Right kidney (tissue), 9 donors: ENCODE results near the gene FAM131A.

Experiments used
- DNase-seq: peaks from one replicate; pipeline ENCODE4 v3.0.0-alpha.2; 2016
- long read RNA-seq, 8 donors: transcript quantifications; one replicate each; lab custom pipeline, GENCODE V29; 2026

FAM131A gene, protein sequence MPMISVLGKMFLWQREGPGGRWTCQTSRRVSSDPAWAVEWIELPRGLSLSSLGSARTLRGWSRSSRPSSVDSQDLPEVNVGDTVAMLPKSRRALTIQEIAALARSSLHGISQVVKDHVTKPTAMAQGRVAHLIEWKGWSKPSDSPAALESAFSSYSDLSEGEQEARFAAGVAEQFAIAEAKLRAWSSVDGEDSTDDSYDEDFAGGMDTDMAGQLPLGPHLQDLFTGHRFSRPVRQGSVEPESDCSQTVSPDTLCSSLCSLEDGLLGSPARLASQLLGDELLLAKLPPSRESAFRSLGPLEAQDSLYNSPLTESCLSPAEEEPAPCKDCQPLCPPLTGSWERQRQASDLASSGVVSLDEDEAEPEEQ
- long read RNA-seq, donor 1, transcript FAM131A-202 (6 exons, 2,421 nt) = major isoform, 7 of 10 reads
- long read RNA-seq, donor 1, partial matches to known transcripts = 0 of 10 reads
- long read RNA-seq, donor 1, other reads (novel, unspliced or antisense) = 0 of 10 reads
- long read RNA-seq, donor 2, partial matches to known transcripts = 0 of 4 reads
- long read RNA-seq, donor 2, other reads (novel, unspliced or antisense) = 0 of 4 reads
- long read RNA-seq, donor 3, partial matches to known transcripts = 0 of 1 reads
- long read RNA-seq, donor 3, other reads (novel, unspliced or antisense) = 0 of 1 reads
- long read RNA-seq, donor 4, partial matches to known transcripts = 0 of 3 reads
- long read RNA-seq, donor 4, other reads (novel, unspliced or antisense) = 0 of 3 reads
- long read RNA-seq, donor 5, partial matches to known transcripts = 22 of 23 reads
- long read RNA-seq, donor 5, other reads (novel, unspliced or antisense) = 0 of 23 reads
- long read RNA-seq, donor 6, partial matches to known transcripts = 0 of 5 reads
- long read RNA-seq, donor 6, other reads (novel, unspliced or antisense) = 0 of 5 reads
- long read RNA-seq, donor 7, partial matches to known transcripts = 28 of 30 reads
- long read RNA-seq, donor 7, other reads (novel, unspliced or antisense) = 0 of 30 reads
- long read RNA-seq, donor 8, partial matches to known transcripts = 0 of 3 reads
- long read RNA-seq, donor 8, other reads (novel, unspliced or antisense) = 0 of 3 reads

DNA sequence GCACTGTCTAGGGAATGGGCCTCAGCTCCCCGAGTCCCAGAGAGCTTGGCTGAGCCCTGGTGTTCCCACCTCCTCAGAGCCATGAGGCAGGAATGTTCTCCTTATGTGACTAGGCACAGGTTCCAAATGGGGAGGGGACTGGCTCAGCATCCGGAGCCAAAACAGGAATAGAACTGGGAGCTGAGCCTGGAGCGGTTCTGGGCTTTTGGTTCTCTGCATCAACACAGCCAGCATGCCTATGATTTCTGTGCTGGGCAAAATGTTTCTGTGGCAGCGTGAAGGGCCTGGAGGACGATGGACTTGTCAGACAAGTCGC is at the start of gene FAM131A:
TSS of gene FAM131A (plus strand) at position 202 of the 316 bp plus-strand sequence. CDS start at position 233, 31 bp downstream.
- DNase-seq = no peak

DNA sequence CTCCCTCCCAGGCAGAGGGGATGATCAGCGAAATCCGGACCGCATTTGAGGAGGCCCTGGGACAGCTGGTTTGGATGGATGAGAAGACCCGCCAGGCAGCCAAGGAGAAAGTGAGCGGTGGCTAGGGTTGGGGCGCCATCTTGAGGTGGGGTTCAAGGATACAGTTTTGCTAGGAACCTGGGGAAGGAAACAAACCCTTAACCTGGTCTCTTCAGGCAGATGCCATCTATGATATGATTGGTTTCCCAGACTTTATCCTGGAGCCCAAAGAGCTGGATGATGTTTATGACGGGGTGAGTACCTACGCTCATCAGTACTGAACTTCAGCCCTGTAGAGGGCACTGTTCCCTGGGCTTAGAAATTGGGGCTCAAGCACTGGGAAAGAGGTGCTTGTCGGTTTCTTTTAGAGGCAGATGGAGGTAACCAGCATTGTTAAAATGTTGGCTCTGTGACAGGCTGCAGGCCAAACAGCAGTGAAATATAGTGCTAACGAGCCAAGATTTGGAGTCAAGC is 47.9 kb upstream of the FAM131A start:
- no peak for DNase-seq

DNA sequence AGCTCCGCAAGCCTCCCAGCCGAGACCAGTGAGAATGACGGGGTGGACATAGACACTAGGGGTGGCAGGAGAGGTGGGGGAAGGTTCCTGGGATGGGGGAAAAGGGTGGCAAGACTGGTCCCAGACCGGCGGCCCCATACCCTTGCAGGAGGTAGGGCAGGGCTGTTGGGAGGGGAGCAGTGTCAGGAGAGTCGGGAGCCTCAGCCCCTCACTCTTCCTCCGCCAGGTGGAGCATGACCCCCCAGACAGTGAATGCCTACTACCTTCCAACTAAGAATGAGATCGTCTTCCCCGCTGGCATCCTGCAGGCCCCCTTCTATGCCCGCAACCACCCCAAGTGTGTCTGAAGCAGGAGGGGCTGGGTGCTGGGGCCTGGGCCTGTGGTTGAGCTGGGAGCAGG is 47.1 kb upstream of the FAM131A start:
- no peak for DNase-seq

DNA sequence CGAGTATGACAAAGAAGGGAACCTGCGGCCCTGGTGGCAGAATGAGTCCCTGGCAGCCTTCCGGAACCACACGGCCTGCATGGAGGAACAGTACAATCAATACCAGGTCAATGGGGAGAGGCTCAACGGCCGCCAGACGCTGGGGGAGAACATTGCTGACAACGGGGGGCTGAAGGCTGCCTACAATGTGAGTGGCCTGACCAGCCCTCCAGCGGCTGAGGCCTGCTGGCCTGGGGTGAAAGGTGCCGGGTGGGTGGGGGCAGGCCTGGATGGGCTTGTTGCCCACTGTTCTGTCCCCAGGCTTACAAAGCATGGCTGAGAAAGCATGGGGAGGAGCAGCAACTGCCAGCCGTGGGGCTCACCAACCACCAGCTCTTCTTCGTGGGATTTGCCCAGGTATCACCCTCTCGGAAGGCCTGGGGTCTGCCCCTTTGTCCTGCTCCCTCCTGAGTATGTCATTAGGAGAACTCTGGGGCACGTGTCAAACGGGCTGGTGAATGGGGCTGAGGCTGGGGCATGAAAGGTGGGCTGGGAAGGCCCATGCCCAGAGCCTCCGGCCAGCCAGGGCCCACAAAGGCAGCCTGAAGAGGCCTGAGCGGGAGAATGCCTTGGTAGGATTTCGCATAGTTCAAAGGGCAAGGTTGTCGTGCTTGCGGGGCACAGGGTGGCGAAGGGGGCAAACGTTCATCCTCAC is 46.2 kb upstream of the FAM131A start:
- DNase-seq = no peak

DNA sequence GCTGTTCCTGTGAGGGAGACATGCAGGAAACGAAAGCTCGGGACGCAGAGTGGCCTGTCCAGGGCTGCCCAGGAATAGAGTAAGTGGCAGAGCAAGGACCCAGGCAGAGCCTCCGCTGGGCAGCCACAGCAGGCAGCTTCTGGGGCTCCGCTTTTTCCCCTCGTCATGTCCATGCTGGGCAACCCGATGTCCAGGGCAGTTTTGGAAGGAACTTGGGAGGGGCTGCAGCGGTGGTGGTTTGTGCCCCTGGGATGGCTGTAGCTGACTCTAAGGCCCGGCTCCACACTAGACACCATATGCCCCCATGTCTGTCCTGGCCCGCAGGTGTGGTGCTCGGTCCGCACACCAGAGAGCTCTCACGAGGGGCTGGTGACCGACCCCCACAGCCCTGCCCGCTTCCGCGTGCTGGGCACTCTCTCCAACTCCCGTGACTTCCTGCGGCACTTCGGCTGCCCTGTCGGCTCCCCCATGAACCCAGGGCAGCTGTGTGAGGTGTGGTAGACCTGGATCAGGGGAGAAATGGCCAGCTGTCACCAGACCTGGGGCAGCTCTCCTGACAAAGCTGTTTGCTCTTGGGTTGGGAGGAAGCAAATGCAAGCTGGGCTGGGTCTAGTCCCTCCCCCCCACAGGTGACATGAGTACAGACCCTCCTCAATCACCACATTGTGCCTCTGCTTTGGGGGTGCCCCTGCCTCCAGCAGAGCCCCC is 45.5 kb upstream of the FAM131A start:
- DNase-seq = no peak

DNA sequence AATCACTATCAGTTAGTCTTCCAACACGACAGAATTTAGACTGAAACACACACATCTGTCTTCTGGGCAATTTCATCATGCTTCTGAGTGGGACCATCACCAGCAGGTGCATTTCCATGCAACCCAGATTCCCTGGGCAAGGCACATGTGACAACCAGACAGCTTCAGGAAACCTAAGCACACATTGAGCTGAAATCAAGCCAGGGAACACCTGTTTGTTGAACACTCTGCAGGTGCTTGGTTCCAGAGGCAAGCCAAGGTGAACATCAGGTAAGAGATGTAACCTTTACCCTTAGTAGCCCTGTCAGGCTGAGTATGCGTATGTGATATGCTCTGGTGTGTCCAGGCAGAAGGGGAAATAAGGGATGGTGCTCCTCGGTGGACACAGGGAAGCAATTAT is 41.6 kb upstream of the FAM131A start:
- DNase-seq = no peak

DNA sequence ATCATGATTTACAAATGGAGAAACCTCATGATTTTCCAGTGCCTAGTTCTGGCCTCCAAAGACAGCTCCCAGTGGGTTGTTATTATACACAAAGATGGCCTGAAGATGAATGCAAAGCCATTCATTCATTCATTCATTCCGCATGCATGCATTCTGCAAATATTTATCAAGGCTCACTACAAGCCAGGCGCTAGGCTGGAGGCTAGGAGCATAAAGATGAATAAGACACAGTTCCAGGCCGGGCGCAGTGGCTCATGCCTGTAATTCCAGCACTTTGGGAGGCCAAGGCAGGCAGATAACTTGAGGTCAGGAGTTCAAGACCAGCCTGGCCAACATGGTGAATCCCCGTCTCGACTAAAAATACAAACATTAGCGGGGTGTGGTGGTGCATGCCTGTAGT is 40.8 kb upstream of the FAM131A start:
- no peak for DNase-seq

DNA sequence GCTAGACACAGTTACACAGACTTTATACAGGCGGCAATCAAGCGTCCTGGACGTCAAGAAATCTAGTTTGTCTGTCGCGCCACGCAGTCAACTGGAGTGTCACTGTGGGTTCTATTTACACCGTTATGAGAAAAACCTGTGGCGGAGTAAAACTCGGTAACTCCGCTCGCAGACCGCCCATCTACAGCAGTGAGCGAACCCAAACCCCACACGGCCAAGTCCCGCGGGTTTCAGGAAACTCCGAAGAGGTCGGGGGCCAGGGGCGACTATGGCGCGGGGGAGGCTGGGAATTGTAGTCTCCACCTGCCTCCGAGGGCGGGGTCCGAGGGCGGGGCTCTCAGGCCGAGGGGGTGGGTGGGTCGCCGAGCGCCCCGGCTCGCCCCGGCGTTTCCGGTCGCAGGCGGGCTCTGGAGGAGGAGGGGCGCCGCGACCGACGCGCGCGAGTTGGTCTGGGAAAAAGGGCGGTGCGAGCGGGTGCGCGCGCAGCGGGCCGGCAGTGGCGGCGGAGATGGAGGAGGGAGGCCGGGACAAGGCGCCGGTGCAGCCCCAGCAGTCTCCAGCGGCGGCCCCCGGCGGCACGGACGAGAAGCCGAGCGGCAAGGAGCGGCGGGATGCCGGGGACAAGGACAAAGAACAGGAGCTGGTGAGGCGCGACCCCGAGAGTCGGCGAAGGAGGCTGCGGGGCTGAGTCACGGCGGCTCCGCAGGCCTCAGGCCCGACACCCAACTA is 38.5 kb upstream of the FAM131A start, which contains the start of gene PSMD2:
TSS of gene PSMD2 (plus strand) at position 483 of the 729 bp plus-strand sequence. CDS start at position 509, 26 bp downstream.
- DNase-seq = peak; percentile 91

DNA sequence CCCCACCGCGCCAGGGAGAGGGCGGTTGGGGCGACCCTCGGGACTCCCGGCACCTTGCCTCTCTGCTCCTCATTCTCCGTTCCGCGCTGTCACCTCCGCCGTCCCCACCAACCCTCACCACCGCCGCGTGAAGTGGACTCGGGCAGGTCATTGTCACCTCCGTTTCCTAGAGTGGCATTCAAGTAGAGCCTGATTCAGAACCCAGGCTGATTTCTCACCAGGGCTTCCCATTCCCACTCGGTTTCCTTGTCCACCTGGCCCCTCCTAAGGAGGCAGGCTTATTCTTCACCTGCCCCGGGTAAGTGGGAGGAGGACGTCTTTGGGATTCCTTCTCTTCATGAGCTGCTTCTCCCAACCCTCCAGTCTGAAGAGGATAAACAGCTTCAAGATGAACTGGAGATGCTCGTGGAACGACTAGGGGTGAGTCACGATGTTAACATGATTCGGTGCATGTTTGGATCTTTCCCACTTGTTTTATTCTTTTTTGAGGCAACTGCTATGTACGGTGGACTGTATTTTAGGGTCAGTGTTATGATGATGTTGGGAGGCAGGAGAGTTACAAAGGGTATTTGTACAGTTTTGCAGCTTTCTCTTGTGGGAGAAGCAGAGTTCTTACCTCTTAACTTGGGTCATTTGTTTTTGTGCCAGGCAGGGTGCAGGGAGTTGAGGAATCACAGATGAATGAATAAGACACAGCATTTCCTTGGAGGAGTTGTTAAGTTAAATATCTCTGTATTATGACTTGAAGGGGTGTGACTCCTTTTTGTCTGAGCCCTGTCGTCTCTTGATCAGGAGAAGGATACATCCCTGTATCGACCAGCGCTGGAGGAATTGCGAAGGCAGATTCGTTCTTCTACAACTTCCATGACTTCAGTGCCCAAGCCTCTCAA is 37.7 kb upstream of the FAM131A start:
- DNase-seq = no peak

DNA sequence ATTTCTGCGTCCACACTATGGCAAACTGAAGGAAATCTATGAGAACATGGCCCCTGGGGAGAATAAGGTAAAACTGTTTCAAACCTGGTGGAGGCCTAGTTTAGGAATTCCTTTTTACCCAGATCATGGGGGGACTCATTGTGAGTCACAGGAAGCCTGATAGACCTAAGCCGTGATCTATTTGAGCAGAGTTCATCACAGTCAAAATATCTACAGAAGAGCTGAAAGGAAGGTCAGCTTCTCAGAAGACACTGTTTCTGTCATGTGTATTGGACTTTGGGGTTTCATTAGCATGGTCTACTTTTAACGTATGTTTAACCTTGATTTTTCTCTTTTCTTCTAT is 37.1 kb upstream of the FAM131A start:
- DNase-seq = no peak

DNA sequence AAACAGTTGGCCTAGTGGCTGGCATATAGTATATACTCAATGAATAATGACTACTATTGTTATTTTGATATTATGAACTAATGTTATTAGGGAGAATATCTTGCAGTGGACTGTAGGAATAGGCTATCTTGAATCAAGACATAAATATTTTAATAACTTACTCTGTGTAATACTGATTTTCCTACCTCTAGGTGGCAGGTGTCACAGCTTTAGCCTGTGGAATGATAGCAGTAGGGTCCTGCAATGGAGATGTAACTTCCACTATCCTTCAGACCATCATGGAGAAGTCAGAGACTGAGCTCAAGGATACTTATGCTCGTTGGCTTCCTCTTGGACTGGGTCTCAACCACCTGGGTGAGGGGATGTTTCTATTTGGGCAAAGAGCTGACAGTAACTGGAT is 31.8 kb upstream of the FAM131A start:
- no peak for DNase-seq

DNA sequence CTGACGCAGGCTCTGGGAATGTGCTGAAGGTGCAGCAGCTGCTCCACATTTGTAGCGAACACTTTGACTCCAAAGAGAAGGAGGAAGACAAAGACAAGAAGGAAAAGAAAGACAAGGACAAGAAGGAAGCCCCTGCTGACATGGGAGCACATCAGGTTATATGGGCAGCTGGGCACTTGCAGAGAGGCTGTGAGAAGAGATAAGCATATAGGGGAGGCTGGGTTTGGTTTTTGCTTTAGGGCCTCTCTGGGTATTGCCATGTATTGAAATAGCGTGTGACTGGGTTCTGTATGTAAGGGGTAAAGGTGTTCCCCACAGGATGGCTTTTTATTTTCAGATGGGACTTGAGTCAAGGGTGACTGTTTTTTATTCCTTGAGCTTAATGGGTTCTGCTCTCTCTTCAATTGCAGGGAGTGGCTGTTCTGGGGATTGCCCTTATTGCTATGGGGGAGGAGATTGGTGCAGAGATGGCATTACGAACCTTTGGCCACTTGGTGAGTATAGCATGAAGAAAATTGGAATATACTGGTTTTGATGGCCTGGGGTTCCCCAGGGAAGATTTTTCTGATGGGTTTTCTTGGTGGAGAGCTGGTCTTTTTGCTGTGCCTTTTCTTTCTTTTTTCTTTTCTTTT is 30.9 kb upstream of the FAM131A start:
- DNase-seq = no peak

DNA sequence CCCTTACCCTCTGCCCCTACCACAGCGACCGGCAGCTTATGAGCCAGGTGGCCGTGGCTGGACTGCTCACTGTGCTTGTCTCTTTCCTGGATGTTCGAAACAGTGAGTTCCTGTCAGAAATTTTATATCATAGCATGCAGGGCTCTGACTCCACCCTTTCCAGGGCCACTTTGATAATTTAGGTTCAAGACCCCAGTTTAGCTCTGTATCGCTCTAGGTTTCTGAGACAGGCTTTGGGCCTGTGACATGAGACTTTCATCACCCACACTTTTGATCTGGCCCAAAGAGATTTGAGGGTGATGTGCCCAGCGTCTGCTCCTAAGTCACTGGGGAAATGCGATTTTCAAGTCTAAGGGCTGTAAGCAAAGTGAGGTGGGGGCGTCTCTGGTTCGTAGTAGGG is 29.5 kb upstream of the FAM131A start:
- no peak for DNase-seq

DNA sequence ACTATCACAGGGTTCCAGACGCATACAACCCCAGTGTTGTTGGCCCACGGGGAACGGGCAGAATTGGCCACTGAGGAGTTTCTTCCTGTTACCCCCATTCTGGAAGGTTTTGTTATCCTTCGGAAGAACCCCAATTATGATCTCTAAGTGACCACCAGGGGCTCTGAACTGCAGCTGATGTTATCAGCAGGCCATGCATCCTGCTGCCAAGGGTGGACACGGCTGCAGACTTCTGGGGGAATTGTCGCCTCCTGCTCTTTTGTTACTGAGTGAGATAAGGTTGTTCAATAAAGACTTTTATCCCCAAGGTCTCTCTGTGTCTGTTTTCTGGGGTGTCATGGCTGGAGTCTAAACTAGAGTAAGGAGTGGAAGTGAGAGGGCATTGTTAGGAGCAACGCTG is 28.7 kb upstream of the FAM131A start:
- no peak for DNase-seq

DNA sequence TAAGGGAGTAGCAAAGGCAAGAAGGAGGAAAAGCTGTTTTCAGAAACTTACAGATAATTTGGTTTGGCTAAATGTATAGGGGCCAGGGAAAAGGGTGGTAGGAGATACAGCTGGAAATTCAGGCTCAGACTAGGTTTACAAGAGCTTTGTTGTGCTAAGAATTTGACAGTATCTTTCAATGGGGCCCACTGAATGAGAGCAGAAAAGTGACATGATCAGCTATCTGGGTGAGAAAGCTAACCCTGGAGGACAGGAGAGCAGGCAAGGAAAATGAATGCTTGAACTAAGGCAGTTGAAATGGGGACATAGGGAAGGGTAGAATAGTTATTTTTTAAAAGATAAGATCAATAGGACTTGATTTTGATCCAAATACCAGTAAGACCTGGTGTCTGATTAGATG is 25.8 kb upstream of the FAM131A start:
- DNase-seq = no peak

DNA sequence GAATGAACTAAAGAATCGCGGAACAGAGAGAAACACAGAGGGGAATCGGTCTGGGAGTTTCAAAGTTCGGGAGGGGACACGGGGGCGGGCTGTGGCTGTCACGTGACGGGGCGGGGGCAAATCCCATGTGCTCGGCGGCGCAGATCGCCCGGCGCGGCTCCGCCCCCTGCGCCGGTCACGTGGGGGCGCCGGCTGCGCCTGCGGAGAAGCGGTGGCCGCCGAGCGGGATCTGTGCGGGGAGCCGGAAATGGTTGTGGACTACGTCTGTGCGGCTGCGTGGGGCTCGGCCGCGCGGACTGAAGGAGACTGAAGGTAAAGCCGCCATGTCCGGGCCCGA is 23.1 kb upstream of the FAM131A start, which contains the start of gene EIF4G1:
TSS of gene EIF4G1 (plus strand) at position 244 of the 337 bp plus-strand sequence. CDS start 1,191 bp downstream, outside the sequence.
- DNase-seq = peak; percentile 78

DNA sequence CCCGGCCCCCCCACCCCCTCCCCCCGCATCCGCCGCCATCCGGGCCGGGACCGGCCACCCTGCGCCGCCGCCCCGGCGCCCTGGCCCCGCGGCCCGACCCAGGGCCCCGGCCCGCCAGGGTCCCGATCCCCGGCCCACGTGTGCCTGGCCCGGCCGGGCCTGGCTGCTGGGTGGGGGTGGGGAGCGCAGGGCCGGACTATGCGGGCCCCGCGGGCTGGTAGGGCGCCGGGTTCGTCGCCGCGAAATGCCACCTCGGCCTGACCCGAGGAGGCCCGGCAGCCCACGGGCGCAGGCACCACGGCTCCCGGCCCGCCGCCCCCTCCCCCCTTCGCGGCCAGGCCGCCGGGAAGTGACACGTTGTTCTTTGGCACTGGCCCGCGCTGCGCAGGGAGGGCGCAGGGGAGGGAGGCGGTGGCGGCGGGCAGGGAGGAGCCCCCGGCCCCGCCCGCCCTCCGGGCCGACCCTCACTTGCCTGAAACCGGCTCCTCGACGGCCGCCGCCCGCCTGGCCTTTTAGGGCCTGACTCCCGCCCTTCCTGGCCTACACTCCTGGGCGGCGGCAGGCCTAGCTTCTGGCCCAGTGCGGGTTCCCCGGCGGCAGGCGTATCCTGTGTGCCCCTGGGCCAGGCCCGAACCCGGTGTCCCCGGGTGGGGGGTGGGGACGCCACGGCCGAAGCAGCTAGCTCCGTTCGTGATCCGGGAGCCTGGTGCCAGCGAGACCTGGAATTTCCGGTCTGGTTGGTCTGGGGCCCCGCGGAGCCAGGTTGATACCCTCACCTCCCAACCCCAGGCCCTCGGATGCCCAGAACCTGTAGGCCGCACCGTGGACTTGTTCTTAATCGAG is 22.5 kb upstream of the FAM131A start:
- peak; percentile 73 for DNase-seq

DNA sequence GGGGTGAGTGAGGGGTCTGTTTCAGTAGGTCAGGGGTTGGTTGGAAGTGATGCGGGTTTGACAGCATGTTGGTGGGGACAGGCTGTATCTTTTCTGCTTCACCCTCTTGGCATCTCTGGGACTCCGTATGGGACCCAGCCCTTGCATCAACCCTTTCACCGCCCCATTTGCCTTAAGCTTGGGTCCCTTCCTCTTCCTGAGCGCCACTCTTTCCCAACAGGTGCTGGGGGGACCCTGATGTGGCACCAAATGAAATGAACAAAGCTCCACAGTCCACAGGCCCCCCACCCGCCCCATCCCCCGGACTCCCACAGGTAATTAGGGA is 21.9 kb upstream of the FAM131A start:
- DNase-seq = no peak
